RPMI8226 (cell line): ENCODE results near the gene GRXCR2.
"Not testable (repeated sequence)": the region's sequence is repeated elsewhere in the genome, so short reads cannot be mapped to it uniquely, and the experiment has no call there.

ENCODE experiments used
- DNase-seq: peaks from one replicate; pipeline ENCODE4 v3.0.0-alpha.2; 2015

Gene GRXCR2

DNA sequence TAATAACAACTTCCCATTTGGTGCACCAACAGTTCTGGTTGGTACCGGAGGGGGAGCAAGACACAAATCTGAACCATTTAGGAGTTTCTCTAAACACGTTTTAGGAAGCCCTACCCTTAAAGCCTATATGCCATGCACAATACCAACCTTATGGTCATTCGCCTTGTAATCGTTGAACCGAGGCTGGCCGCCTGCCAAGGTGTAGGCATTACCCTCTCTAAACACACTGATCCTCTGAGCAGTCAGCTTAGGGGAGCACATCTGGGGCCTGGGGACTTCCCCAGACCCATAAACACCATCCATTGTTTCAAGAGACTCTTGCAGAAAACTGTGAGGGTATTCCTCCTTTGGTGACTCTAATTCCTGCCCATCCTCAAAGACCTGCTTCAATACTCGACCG lies 328 bp downstream of the GRXCR2 start:
- DNase-seq, result peak; percentile 87

- DNase-seq, result no peak
Observed at GRCh38 chr5:145869753-145870152, 3.1 kb downstream of the GRXCR2 start.

- no peak for DNase-seq
Observed at GRCh38 chr5:145867806-145868205, 5.0 kb downstream of the GRXCR2 start.

GRCh38 chr5:145864432-145864831 lies 8.4 kb downstream of the GRXCR2 start:
- DNase-seq, result not testable (repeated sequence)

GRCh38 chr5:145863003-145863402 lies 9.8 kb downstream of the GRXCR2 start:
- no peak for DNase-seq

DNA sequence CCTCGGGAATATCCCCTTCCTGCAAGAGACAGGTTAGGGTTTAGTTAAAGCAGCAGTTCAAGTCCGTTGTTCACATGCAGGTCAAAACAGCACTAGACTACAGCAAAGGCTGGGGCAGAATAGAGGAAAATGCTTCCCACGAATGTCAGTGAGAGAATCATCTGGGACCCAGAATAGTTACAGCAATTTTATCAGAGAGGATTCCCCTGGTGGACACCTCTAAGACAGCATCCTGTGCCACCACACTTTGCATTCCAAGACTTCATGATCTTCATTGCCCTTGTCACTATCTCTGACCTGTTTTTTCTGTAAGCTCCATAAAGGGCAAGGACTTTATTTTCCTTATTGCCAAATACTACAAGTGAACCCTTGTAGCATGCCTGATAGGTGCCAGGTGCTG lies 12.9 kb downstream of the GRXCR2 start:
- no peak for DNase-seq

DNA sequence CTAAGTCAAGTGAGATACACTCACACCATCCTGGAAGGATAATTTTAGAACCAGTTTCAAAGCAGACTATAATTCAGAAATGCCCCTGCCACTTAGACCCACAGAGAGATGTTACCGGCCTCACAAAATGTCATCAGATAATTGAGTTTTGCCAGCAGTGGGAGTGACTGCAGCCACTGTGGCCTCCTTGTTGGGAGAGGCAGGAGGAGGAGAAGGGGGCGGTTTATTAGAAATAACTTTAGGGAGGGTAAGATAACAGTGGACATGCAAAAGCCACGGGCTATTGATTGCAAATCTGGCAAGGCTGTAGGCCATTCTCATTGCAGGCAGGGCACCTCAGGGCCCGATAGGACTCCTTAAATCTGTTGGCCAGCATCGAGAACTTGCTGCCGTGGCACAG lies 13.4 kb downstream of the GRXCR2 start:
- no peak for DNase-seq

GRCh38 chr5:145858959-145859358 lies 13.9 kb downstream of the GRXCR2 start:
- no peak for DNase-seq

DNA sequence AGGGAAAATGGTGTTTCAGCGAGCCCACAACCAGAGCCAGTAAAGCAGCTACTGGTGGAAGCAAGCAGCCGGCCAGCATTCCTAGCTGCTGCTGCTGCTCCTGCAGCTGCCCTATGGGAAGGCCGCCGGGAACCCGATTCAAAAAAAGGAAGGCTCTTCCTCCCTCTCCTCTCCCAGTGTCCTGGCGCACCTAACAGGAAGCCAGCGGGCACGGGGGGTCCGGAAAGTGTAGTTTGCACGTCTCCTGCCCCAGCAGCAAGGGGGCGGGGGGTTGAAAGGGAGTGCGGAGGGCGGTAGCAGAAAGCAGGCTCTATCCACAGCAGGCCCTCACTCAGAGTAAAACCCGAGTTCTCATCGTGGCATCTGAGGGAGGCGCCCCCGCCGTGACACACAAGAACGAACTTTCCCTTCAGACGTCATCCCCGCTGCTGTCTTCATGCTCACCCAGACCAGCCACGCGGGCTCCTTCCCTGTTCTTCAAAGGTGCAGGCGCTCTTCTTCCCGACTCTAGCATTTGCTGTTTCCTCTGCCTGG lies 16.5 kb downstream of the GRXCR2 start:
- DNase-seq, result no peak

DNA sequence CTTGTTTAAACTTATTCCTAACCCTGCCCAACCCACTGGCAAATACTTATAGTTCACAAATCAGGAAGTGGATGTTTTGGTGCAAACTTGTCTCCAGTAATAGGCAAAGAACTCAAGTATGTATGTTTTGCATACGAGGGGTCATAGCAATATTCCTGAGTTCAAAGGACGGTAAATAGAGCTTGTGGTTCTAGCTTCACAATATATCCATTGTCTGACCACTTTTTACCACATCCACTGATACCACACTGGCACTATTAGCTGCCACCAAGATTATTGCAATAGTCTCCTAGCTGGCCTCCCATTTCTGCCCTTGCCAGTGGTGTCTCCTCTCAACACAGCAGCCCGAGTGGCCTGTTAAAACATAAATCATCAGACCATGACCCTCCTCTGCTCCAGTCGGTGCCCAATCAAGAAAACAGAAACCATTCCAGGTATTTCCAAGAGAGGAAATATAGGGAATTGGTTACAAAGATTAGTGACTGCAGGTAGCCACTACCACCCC lies 17.0 kb downstream of the GRXCR2 start:
- no peak for DNase-seq

- DNase-seq, result no peak
Observed at GRCh38 chr5:145854651-145855258, 18.1 kb downstream of the GRXCR2 start.

DNA sequence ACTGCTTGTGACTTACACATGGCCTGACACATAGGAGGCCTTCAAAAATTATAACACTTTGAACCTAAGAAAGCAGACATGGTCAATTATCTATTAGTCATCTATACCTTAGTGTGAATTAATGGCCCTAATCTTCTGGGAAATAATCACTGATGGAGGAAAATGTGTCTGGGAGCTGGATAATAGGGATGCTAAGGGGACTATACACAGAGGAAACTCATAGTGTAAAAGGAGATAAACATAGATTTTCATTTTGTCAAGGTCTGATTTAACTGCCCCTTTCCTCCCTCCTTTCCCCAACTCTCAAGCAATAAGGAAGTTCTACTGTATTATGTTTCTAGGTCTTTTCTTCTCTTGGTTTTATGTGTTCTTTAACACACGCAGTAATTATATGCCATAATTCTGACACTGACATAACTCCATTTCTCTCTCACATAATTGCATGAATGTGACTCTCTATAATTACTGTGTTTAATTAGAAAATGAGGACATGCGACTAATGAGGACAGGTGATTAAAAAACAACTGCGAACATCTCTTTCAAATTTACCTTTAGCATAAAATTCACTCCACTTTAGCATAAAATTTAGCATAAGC lies 18.9 kb downstream of the GRXCR2 start:
- DNase-seq, result no peak

DNA sequence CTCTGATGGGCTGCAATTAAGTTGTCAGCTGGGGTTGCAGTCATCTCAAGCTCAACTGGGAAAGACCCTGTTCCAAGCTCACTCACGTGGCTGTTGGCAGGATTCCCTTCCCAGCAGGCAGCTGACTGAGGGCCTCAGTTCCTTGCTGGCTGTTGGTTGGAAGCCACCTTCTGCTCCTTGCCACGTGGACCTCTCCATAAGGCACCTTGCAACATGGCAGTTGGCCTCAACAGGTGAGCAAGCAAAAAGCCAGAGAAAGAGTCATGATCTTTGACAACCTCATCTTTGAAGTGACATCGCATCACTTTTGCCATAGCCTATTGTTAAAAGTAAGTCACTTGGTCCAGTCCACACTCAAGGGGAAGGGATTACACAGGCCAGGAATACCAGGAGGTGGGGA lies 19.8 kb downstream of the GRXCR2 start:
- DNase-seq, result no peak

- DNase-seq, result no peak
Observed at GRCh38 chr5:145848854-145849253, 24.0 kb downstream of the GRXCR2 start.

GRCh38 chr5:145847499-145848497 lies 25.0 kb downstream of the GRXCR2 start:
- no peak for DNase-seq

GRCh38 chr5:145846081-145846480 lies 26.7 kb downstream of the GRXCR2 start:
- no peak for DNase-seq

DNA sequence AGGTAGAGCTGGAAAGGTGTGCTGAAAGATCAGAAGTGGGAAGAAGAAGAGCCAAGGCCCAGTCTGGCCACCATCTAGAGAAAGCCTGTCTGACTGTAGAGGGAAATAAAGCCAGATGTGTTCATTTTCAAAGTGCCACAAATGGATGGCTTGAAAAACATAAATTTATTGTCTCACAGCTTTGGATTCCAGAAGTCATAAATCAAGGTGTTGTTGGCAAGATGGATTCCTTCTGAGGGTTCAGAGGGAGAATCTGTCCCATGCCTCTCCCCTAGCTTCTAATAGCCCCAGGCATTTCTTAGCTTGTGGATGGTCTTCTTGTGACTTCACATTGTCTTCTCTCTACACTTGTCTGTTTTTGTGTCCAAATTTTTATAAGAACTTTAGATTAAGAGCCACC lies 31.5 kb downstream of the GRXCR2 start:
- DNase-seq, result no peak

GRCh38 chr5:145840458-145841132 lies 32.2 kb downstream of the GRXCR2 start:
- DNase-seq, result no peak

GRCh38 chr5:145838276-145838675 lies 34.5 kb downstream of the GRXCR2 start:
- DNase-seq, result no peak

DNA sequence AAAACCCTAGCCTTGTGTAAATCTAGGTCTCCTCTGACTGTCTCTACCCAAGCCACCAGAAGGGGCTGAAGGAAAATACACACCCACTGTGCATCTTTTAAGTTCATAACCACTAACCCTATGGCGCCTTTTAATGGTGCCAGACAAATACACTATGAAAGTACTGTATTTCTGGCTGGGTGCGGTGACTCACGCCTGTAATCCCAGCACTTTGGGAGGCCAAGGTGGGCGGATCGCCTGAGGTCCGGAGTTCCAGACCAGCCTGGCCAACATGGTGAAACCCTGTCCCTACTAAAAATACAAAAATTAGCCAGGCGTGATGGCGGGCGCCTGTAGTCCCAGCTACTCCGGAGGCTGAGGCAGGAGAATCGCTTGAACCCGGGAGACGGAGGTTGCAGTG lies 36.6 kb downstream of the GRXCR2 start:
- not testable (repeated sequence) for DNase-seq

DNA sequence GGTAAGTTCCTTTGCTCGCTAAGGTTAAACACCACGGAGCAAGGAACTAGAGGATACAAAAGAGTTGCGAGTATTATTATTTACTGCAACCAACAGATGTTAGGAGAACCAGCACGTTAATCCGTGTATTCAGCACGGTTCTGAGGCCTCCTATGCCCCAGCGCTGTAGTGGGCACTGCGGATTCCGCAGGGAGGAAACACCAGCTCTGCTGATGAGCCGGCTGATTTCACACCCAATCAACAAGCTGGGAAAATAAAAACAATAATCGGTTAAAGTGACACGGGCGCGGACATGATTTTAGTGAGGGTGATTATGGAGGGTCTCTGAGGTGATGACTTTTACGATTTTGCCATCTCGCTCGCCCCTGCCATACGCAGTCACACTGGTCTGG lies 37.0 kb downstream of the GRXCR2 start:
- no peak for DNase-seq

DNA sequence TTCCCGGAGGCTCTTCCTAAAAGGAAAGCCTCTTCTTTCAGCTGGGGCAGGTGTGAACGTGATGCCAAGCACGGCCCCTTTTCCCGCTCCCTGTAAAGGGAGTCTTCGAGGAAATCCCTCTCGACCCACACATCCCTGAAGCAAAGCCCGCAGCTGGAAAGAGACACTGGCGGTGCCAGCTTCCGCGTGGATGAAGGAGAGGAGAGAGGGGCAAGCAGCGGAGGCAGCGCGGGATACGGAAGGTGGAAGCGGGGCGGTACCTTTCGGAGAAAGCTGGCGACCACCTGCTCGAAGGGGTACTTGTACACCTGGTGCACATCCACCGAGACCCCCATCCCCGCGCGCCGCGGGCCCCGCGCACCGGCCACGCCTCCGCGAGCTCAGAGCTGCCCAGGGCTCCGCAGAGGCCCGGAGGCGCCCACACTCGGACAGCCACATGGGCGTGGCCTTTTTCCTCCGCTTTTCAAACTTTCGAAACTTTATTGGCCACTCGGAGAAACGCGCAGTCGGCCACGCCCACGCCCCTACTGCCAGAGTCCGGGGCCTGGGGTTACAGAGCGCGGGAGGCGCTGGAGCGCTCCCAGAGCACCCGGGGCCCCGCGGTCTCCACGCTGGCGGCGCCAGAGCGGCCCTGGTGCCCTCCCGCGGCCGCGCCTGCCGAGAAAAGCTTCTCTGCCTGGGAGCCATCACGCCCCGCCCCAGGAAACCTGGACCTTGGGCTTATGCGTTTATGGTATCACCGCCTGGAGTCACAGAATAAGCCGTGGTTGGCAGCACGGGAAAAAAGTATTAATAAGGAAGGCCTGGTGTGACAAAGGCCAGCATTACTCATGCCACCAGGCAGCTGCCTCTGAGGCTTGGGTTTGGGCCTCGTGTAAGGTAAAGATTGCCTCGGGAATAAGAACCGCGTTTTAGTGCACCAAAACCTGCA lies 37.6 kb downstream of the GRXCR2 start, which contains the start of gene PRELID2:
PRELID2 (minus strand) TSS at position 426 of the 931 bp plus-strand sequence; CDS start at position 335, 91 bp downstream.
- DNase-seq, result peak; percentile 92
